Cardiac muscle cell (in vitro differentiated cells and primary cell): Measurements from ENCODE around the gene LKAAEAR1. TPM values are rescaled to one million over a fixed set of nuclear protein-coding genes. Genes with fewer than 3 reads are reported as not detected.

Source experiments
- DNase-seq, 2 donors: peaks; one replicate each; pipeline versions ENCODE4 v3.0.0 to v3.0.0-alpha.2; 2010 to 2017; ENCODE audit warnings: low read depth in 1 of 2, low spot score in 1 of 2
- H3K27ac ChIP-seq: fragments of 200-600 bp; sonication (generic); 2 replicates; pipeline ENCODE4 v1.5.1; 2016
- H3K27me3 ChIP-seq: fragments of 200-600 bp; sonication (generic); 2 replicates; pipeline ENCODE4 v1.6.0; 2016; ENCODE audit warnings: control low read depth
- H3K36me3 ChIP-seq: fragments of 200-600 bp; sonication (generic); 2 replicates; pipeline ENCODE4 v1.5.1; 2016; ENCODE audit warnings: control low read depth
- H3K4me1 ChIP-seq: fragments of 200-600 bp; sonication (generic); 2 replicates; pipeline ENCODE4 v1.8.1; 2017; ENCODE audit warnings: low read depth, mild to moderate bottlenecking, mixed run types
- H3K4me3 ChIP-seq: fragments of 200-600 bp; sonication (generic); 2 replicates; pipeline ENCODE4 v1.5.1; 2016; ENCODE audit warnings: mild to moderate bottlenecking
- H3K9me3 ChIP-seq: fragments of 200-600 bp; sonication (generic); 2 replicates; pipeline ENCODE4 v1.5.1; 2017; ENCODE audit warnings: low read depth, mild to moderate bottlenecking, control low read depth
- polyA plus RNA-seq: library from polyadenylated mRNA; unstranded; fragments of >200 nt; fragmentation: Nextera tagmentation; extraction: Ambion mirVana; gene quantifications from 2 replicates; pipeline ENCODE4 v1.2.1, GENCODE V29; 2016
- total RNA-seq: library from RNA; depleted of rRNA; stranded (reverse); fragments of >200 nt; gene quantifications from 2 replicates; pipeline ENCODE4 v1.2.3, GENCODE V29; 2016
- TF ChIP-seq, protein P1 (sequence below): IDR thresholded peaks from 2 replicates; pipeline ENCODE4 v1.5.1; 2012; ENCODE audit warnings: low read depth, mild to moderate bottlenecking, low read length

LKAAEAR1 gene
- total and polyA plus RNA-seq, 2 experiments from 2014 or later, result 0.21 to 2.2 TPM

DNA sequence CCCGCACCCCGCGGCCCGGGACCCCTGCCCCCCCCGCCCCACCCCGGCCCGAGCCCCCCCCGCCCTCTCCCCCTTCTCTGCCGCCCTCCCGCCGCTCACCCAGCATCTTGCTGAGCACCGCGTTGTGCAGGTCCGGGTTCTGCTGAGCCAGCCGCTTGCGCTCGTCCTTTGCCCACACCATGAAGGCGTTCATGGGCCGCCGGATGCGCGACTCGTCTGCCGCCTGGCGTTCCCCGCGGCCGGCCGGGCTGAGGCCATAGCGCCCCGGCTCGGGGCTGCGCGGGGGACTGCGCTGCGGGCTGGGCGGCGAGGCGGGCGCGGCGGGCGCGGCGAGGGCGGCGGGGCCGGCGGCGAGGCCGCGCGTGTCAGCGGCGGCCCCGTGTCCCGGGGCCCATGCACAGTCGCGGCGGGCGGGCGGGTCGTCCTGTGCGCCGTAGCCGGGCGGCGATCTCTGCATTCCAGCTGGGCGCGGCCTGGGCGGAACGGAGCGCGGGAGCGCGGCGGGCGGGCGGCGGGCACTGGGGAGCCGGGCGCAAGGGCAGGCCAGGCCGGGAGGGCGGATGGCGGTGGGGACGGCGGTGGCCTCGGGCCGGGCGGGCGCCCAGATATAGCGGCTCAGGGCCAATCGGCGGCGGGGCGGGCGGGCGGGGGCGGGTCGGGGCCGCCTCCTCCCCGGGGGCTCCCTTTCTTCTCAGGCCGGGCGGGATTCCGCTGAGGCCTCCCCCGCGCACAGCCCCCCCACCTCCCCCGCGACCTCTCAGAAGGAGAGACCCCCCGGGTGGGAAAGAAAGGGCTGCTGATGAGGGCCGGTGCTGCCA lies 34.9 kb downstream of the LKAAEAR1 start, which contains the start of gene SOX18:
TSS of gene SOX18 (minus strand) at position 580 of the 818 bp plus-strand sequence. CDS start at position 457, 123 bp downstream.
- Histone ChIP-seq H3K27ac (no peak within 1 kb of the TSS), H3K4me3 (peak within 1 kb of the TSS; percentile 20), H3K4me1 (peaks cover 5% of the 10 kb centered on the region), H3K36me3 (no peaks in the 10 kb centered on the region), H3K9me3 (no peaks in the 10 kb centered on the region), H3K27me3 (peaks cover 72% of the 10 kb centered on the region)
- TF ChIP-seq, protein P1, sequence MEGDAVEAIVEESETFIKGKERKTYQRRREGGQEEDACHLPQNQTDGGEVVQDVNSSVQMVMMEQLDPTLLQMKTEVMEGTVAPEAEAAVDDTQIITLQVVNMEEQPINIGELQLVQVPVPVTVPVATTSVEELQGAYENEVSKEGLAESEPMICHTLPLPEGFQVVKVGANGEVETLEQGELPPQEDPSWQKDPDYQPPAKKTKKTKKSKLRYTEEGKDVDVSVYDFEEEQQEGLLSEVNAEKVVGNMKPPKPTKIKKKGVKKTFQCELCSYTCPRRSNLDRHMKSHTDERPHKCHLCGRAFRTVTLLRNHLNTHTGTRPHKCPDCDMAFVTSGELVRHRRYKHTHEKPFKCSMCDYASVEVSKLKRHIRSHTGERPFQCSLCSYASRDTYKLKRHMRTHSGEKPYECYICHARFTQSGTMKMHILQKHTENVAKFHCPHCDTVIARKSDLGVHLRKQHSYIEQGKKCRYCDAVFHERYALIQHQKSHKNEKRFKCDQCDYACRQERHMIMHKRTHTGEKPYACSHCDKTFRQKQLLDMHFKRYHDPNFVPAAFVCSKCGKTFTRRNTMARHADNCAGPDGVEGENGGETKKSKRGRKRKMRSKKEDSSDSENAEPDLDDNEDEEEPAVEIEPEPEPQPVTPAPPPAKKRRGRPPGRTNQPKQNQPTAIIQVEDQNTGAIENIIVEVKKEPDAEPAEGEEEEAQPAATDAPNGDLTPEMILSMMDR, result no peak
- DNase-seq, result peak; percentile 56 to 64

DNA sequence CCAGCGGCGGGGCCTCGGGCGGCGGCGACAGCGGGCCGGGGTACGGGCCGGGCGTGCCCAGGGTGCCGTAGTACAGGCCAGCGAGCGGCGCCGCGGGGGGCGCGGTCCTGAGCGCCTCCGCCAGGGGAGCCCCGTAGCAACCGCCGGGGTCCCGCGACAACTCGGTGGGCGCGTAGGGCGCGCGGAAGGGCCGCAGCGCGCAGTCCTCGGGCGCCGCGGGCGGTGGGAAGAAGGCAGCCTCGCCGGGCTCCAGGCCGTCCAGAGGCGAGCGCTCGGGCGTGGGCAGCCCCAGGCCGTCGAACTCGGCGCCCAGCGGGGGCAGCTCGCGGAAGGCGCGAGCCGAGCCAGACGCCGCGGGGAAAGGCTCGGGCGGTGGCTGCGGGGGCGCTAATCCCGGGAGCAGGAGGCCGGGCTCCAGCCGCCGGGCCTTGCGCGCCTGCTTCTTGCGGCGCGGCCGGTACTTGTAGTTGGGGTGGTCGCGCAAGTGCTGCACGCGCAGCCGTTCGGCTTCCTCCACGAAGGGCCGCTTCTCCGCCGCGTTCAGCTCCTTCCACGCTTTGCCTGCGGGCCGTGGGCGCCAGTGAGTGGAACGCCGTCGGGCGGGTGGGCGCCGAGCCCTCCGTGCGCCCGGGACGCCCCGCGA lies 35.7 kb downstream of the LKAAEAR1 start:
- TF ChIP-seq, protein P1, result no peak
- H3K27me3 ChIP-seq, result peaks cover 79% of the 10 kb centered on the region
- H3K4me1 ChIP-seq, result no peaks in the 10 kb centered on the region
- no peak overlapping the region for H3K27ac ChIP-seq
- peak; percentile 14 to 21 for DNase-seq
- H3K36me3 ChIP-seq, result no peaks in the 10 kb centered on the region
- H3K4me3 ChIP-seq, result peak overlapping the region; percentile 6
- no peaks in the 10 kb centered on the region for H3K9me3 ChIP-seq

DNA sequence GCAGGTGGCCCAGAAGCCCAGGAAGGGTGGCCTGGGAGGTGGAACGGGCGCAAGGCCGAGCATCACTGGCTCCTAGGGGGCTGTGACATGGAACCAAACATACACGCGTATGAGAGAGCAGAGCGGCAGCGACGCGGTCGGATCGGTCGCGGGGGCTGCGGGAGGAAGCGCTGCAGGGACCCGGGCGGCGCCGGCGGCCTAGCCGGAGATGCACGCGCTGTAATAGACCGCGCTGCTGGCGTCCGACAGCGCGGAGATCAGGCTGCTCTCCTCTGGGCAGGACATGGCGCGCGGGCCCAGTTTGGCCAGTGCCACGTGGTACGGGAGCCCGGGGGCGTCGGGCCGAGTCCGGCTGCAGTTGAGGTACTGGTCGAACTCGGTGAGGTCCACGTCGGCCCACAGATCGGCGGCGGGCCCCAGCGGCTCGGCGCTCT lies 36.2 kb downstream of the LKAAEAR1 start:
- TF ChIP-seq, protein P1, result no peak
- peaks cover 85% of the 10 kb centered on the region for H3K27me3 ChIP-seq
- H3K4me3 ChIP-seq, result no peak overlapping the region
- no peak overlapping the region for H3K27ac ChIP-seq
- no peaks in the 10 kb centered on the region for H3K9me3 ChIP-seq
- no peaks in the 10 kb centered on the region for H3K4me1 ChIP-seq
- no peaks in the 10 kb centered on the region for H3K36me3 ChIP-seq
- DNase-seq, result no peak

DNA sequence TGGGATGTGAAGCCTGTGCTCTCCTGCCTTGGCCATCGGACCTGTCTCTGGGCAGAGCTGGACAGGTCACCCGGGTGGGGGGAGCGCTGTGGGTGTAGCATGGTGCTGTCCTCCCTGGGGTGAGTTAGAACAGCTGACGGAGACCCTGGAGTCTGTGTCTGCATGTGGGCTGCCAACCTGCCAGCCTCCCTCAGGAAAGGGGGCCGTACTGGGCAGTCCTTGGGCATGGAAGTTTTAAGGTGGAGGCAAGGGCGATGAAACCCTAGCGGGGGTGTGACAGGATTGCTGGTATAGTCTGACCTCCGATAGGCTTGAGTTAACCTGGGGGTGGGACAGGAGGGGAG lies 37.2 kb downstream of the LKAAEAR1 start:
- H3K27ac ChIP-seq, result no peak overlapping the region
- no peak for DNase-seq
- no peaks in the 10 kb centered on the region for H3K36me3 ChIP-seq
- H3K4me3 ChIP-seq, result no peak overlapping the region
- H3K9me3 ChIP-seq, result no peaks in the 10 kb centered on the region
- TF ChIP-seq, protein P1, result no peak
- H3K27me3 ChIP-seq, result peaks cover 92% of the 10 kb centered on the region
- no peaks in the 10 kb centered on the region for H3K4me1 ChIP-seq

DNA sequence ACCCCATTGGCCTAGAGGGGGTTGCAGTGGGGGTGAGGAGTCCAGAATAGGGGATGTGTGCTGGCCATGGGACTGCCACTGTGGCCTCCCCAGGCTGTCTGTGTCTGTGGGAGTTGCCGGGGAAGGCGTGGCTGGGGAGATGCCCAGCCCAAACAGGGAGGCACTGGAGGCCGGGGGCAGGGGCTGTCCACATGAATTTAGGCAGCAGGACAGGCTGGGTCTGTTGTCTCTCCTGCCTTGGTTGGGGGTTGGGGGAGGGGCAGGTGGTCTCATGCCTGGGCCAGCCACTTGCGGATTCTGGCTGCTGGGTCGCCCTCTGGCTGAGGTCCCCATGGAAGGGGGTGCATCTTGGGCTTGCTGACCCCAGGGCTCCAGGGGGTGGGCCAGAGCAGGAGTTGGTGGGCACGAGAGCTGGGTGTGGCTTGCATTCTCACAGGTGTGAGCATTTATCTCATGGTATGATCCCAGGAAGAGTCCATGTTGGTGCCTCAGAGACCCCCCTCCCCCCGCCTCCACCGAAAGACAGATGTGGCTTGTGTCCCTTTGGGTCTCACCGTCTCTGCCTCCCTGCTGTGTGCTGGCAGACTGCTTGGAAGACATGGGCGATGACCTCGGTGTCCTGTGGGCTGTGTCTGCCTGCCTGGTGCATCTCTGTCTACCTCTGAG lies 38.7 kb downstream of the LKAAEAR1 start:
- Histone ChIP-seq H3K9me3 (no peaks in the 10 kb centered on the region), H3K27me3 (peaks cover 97% of the 10 kb centered on the region), H3K36me3 (no peaks in the 10 kb centered on the region), H3K4me1 (no peaks in the 10 kb centered on the region), H3K4me3 (no peak overlapping the region), H3K27ac (no peak overlapping the region)
- TF ChIP-seq, protein P1, result no peak
- no peak for DNase-seq
